K562 (cell line): ENCODE measurements around the gene SEC22C. TPM values are rescaled to one million over a fixed set of nuclear protein-coding genes. Genes with fewer than 3 reads are reported as not detected.

Experiments
- ATF1 ChIP-seq, 2 experiments: fragments of 450-650 bp in 1 of 2; IDR thresholded peaks; 2 replicates each; pipeline ENCODE4 v1.6.1; 2016; ENCODE audit warnings: missing compliant biosample characterization in 1 of 2, missing genetic modification characterization in 1 of 2
- BRD9 ChIP-seq: fragments of 450-650 bp; IDR thresholded peaks from 2 replicates; pipeline ENCODE4 v1.6.1; 2018; ENCODE audit warnings: low read depth; ENCODE audit not compliant: partially characterized antibody
- CBFA2T2 ChIP-seq: fragments of 450-650 bp; conservative IDR thresholded peaks from 2 replicates; pipeline ENCODE4 v1.6.1; 2017; ENCODE audit warnings: mild to moderate bottlenecking
- CBFA2T3 ChIP-seq: fragments of 450-650 bp; IDR thresholded peaks from 2 replicates; pipeline ENCODE4 v1.6.1; 2017
- CBFB ChIP-seq: sonication (generic); formaldehyde crosslinking; IDR thresholded peaks from 2 replicates; pipeline ENCODE4 v1.4.0; 2020; ENCODE audit warnings: mild to moderate bottlenecking, missing genetic modification reagents
- EGR1 ChIP-seq: fragments of 450-650 bp; conservative IDR thresholded peaks from 2 replicates; pipeline ENCODE4 v1.6.1; 2017; ENCODE audit warnings: mild to moderate bottlenecking
- ESRRA ChIP-seq: fragments of 450-650 bp; IDR thresholded peaks from 2 replicates; pipeline ENCODE4 v1.6.1; 2014; ENCODE audit warnings: low read depth, mild to moderate bottlenecking, moderate library complexity, borderline replicate concordance
- FIP1L1 ChIP-seq: fragments of 200-400 bp; formaldehyde crosslinking; IDR thresholded peaks from 2 replicates; pipeline ENCODE4 v1.6.1; 2018; ENCODE audit warnings: mild to moderate bottlenecking, low read depth, low read length; ENCODE audit not compliant: poor library complexity, severe bottlenecking
- MAFG ChIP-seq: fragments of 450-650 bp; conservative IDR thresholded peaks from 2 replicates; pipeline ENCODE4 v1.6.1; 2016; ENCODE audit warnings: missing genetic modification characterization, missing compliant biosample characterization
- POLR2B ChIP-seq: fragments of 450-650 bp; IDR thresholded peaks from 2 replicates; pipeline ENCODE4 v1.6.1; 2018; ENCODE audit warnings: low read depth; ENCODE audit not compliant: partially characterized antibody
- POU5F1 ChIP-seq: fragments of 150-350 bp; IDR thresholded peaks from 2 replicates; pipeline ENCODE4 v1.6.1; 2014; ENCODE audit warnings: borderline replicate concordance, low read length, low read depth, mild to moderate bottlenecking; ENCODE audit not compliant: partially characterized antibody
- RBM34 ChIP-seq: fragments of 200-400 bp; formaldehyde crosslinking; IDR thresholded peaks from 2 replicates; pipeline ENCODE4 v1.6.1; 2018; ENCODE audit warnings: low read length, borderline replicate concordance; ENCODE audit not compliant: insufficient read depth
- SIRT6 ChIP-seq: IDR thresholded peaks from one replicate; pipeline ENCODE4 v1.6.1; 2012; ENCODE audit warnings: low read depth, mild to moderate bottlenecking, control low read depth, inconsistent platforms, low read length, moderate library complexity
- TEAD4 ChIP-seq, 2 experiments: sonication (generic) in 1 of 2; formaldehyde crosslinking in 1 of 2; IDR thresholded peaks; 2 replicates each; pipeline versions ENCODE4 v1.6.1 to v1.8.0; 2012 to 2022; ENCODE audit warnings: borderline replicate concordance in 1 of 2, inconsistent platforms in 1 of 2, low read length in 1 of 2, mild to moderate bottlenecking in 1 of 2, missing genetic modification reagents in 1 of 2
- ZC3H8 ChIP-seq: fragments of 450-650 bp; IDR thresholded peaks from 2 replicates; pipeline ENCODE4 v1.6.1; 2017
- ZNF274 ChIP-seq: IDR thresholded peaks from 2 replicates; pipeline ENCODE4 v1.6.1; 2011; ENCODE audit warnings: low read depth, mild to moderate bottlenecking, low read length, moderate library complexity, borderline replicate concordance
- ZNF347 ChIP-seq: fragments of 450-650 bp; formaldehyde crosslinking; IDR thresholded peaks from 2 replicates; pipeline ENCODE4 v1.4.0; 2020; ENCODE audit warnings: low read depth, mild to moderate bottlenecking, moderate library complexity
- polyA plus RNA-seq, 8 experiments: library from polyadenylated mRNA; depleted of rRNA in 4 of 8; stranded (reverse) in 5 of 8; unstranded in 3 of 8; fragments of >200 nt; fragmentation: Nextera tagmentation in 2 of 8; fragmentation: Illumina TruSeq in 1 of 8; extraction: Ambion mirVana in 2 of 8; extraction: Trizol in 1 of 8; gene quantifications; 2 replicates each; pipeline versions ENCODE4 v1.2.1 to v1.2.3, GENCODE V29; 2011 to 2014; ENCODE audit warnings: inconsistent platforms in 1 of 8, missing spikeins in 1 of 8
- total RNA-seq, 7 experiments: library from RNA; depleted of rRNA in 6 of 7; stranded (reverse); fragments of >200 nt in 6 of 7; fragmentation: Illumina TruSeq in 2 of 7; extraction: Trizol in 2 of 7; gene quantifications; 2 replicates each; pipeline versions ENCODE4 v1.2.1 to v1.2.3, GENCODE V29; 2011 to 2021; ENCODE audit warnings: low replicate concordance in 1 of 7
- TF ChIP-seq, protein P1 (sequence below), 3 experiments: IDR thresholded peaks in 2 of 3; conservative IDR thresholded peaks in 1 of 3; 2 replicates each; pipeline ENCODE4 v1.5.1; 2011 to 2012; ENCODE audit warnings: low read length in 3 of 3, mild to moderate bottlenecking in 3 of 3, control low read depth in 2 of 3, improper control_type of control experiment in 1 of 3, inconsistent platforms in 1 of 3, low read depth in 1 of 3, mixed read lengths in 1 of 3, moderate library complexity in 1 of 3; ENCODE audit not compliant: insufficient read depth in 2 of 3
- TF ChIP-seq, protein P2 (sequence below): sonication (generic); formaldehyde crosslinking; IDR thresholded peaks from 2 replicates; pipeline ENCODE4 v1.8.0; 2023; ENCODE audit warnings: mild to moderate bottlenecking, missing genetic modification reagents

SEC22C gene
- total and polyA plus RNA-seq, 9 of the 15 experiments (the other 6 are each of a cell fraction or from before 2014, with no cell fraction given): 35.6 to 68.4 (median 50.7) TPM

DNA sequence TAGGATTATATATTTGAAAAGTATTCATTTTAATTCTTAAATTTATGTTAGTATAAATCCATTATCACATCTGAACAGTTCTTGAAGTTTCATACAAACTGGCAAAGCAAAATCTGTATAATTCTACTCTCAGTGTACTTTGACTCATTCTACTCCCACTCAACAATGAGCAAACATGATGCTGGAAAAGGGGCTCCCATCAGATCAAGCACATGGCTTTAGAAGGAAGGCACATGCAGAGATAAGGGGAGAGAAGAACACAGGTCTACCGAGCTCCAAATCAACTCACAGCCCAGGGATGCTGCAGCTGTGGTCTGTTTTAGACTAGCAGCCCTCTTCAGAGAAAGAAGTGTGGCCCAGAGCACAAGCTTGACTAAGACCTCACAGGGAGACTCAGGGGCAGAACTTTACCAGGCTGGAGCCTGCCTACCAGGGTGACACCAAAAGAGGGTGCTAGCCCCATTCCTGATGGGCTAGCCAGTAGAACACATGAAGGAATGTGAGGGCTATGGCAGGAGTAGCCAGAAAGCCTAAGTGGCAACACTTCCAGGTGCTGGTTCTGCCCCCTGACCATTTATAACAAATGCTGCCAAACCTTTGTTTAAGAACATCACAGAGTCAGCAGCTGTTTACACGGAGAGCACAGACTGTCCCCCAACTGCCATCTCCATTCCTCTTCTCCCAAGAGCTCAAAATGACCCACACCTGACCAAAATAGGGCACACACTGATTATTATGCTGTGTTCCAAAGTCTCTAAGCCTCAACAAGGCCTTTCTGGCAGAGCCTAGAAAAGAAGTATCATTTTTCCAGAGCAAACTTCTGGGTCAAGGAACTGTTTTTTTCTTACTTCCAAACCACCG, 19.5 kb downstream of the SEC22C start (continued):
- TF ChIP-seq, protein P1, sequence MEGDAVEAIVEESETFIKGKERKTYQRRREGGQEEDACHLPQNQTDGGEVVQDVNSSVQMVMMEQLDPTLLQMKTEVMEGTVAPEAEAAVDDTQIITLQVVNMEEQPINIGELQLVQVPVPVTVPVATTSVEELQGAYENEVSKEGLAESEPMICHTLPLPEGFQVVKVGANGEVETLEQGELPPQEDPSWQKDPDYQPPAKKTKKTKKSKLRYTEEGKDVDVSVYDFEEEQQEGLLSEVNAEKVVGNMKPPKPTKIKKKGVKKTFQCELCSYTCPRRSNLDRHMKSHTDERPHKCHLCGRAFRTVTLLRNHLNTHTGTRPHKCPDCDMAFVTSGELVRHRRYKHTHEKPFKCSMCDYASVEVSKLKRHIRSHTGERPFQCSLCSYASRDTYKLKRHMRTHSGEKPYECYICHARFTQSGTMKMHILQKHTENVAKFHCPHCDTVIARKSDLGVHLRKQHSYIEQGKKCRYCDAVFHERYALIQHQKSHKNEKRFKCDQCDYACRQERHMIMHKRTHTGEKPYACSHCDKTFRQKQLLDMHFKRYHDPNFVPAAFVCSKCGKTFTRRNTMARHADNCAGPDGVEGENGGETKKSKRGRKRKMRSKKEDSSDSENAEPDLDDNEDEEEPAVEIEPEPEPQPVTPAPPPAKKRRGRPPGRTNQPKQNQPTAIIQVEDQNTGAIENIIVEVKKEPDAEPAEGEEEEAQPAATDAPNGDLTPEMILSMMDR (IDR thresholded peaks at IDR 0.05 in 2 of 3, conservative IDR thresholded peaks at IDR 0.05 in 1 of 3; ENCODE audit: insufficient read depth in 2 of 3, low read depth in 1 of 3, low read length in 3 of 3): 0 out of 6 replicates have a peak, but pooled peaks of 1 of the 3 experiments have one; percentile 17
- TF ChIP-seq ZNF347 (CRISPR knock-in tag) (no peak), SIRT6 (no peak), EGR1 (peak; percentile 76), POLR2B (no peak), POU5F1 (no peak), TEAD4 (IDR thresholded peaks at IDR 0.05; ENCODE audit: low read length) (0 out of 2 replicates have a peak, but pooled peaks have one; percentile 15), TEAD4 (CRISPR knock-in tag; IDR thresholded peaks at IDR 0.05; ENCODE audit: borderline replicate concordance) (no peak), ZC3H8 (no peak), ZNF274 (no peak), ESRRA (no peak), RBM34 (no peak), ATF1 (CRISPR knock-in tag; IDR thresholded peaks at IDR 0.05) (no peak), ATF1 (tag; IDR thresholded peaks at IDR 0.05) (no peak), FIP1L1 (no peak), MAFG (tag) (no peak), CBFA2T2 (peak; percentile 61), CBFB (CRISPR knock-in tag) (no peak), BRD9 (no peak), CBFA2T3 (peak; percentile 75)
- TF ChIP-seq, protein P2, sequence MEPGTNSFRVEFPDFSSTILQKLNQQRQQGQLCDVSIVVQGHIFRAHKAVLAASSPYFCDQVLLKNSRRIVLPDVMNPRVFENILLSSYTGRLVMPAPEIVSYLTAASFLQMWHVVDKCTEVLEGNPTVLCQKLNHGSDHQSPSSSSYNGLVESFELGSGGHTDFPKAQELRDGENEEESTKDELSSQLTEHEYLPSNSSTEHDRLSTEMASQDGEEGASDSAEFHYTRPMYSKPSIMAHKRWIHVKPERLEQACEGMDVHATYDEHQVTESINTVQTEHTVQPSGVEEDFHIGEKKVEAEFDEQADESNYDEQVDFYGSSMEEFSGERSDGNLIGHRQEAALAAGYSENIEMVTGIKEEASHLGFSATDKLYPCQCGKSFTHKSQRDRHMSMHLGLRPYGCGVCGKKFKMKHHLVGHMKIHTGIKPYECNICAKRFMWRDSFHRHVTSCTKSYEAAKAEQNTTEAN (CRISPR knock-in tag): no peak
